NCI-H128 (cell line): ENCODE data around the gene CRELD2.

Experiments
- DNase-seq: peaks from one replicate; lab custom pipeline; 2025; ENCODE audit not compliant: unreplicated experiment; lab: John Stamatoyannopoulos, UW

Gene CRELD2

DNA sequence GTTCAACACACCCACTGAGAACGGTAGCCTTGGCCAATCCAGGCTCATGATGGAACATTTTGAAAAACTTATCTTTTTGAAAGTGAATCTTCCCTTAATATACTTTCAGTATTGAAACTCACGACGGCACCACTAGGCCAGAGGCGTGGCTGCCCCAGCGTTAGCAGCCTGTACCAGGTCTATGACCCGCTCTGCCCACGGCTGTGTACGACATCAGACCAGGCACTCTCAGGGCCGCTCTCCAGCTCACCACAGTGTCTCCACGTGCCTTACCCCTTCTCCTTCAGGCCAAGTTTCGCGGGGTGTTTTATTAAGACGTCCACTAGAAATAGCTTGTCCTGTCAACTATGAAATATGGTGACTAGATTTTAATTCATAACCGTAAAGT is 31.4 kb upstream of the CRELD2 start:
- DNase-seq = no peak

DNA sequence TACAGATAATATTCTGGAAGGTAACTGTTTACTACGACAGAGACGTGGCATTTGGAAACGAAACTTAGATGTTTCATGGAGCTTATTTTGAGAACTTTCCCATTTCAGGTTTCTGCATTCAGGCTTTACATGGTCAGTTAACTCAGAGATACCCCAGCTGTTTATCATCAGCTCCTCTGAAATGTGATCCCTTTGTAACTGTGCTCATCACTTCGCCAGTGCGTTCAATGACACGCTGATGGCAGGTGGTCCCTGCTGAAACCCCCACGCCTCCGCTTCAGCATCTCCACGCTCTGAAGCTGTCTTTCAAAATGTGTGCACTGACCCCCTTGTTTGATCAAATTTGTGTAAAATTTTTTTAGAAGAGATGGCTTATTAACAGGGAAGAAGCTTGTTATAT is 30.7 kb upstream of the CRELD2 start:
- no peak for DNase-seq

DNA sequence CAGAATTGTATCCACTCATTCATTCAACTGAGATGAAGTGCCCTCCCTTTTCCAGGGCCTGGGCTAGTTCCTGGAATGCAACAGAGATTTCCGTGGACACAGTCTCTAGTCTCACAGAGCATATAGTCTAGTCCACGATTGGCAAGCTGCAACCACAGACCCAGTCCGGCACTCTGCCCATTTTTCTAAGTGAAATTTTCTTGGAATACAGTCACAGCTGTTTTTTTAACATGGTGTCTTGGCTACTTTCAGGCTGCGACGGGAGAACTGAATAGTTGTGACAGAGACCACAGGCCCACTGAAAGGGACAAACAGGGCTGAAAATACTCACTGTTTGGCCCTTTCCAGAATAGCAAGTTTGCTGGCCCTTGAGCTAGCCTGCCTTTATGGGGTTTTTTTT is 29.4 kb upstream of the CRELD2 start:
- DNase-seq = no peak

DNA sequence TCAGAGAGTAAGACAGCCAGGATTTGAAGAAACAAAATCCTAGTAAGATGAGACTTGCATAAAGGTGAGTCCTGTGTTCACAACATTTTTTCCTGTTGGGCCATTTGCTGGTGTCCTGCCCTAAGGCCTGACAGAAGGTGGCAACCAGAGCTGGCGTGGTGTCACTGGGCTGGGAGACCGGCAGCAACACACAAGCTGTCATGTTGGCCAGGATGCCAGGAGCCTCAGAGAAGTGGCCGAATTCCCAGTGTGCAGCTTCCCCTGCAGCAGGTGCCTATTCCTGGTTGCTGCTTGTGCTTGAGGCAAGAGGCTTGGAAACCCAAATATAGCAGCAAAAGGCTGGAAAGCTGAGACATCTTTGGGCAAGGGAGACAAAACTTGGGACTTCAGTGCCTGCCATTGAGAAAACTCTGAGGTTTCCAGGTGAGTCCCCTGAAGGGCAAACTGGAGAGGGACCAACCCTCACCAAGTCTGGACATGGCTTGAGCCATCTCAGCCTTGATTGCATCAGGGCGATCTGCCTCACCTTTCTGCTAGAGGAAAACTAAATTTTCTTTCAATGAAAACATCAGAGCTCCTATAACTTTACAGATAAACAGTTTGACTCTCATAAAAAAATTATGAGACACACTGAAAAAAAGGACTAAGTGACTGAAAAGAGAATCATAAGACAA is 26.1 kb upstream of the CRELD2 start:
- DNase-seq = no peak

DNA sequence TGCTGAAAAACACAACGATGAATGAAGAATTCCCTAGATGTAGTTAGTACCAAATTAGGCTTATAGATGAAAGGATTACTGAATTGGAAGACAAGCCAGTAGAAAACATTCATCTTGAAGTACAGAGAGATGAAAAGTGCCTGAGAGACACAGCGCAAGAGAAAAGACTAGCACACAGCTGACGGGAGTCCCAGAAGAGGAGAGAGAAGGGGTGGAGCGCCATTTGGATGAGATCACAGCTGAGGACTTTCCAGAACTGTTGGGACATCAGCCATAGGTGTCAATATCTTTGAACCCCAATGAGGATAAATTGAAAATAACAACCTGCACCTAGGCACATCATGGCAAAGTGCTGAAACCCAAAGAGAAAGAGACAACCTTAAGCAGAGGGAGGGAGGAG is 25.4 kb upstream of the CRELD2 start:
- no peak for DNase-seq

DNA sequence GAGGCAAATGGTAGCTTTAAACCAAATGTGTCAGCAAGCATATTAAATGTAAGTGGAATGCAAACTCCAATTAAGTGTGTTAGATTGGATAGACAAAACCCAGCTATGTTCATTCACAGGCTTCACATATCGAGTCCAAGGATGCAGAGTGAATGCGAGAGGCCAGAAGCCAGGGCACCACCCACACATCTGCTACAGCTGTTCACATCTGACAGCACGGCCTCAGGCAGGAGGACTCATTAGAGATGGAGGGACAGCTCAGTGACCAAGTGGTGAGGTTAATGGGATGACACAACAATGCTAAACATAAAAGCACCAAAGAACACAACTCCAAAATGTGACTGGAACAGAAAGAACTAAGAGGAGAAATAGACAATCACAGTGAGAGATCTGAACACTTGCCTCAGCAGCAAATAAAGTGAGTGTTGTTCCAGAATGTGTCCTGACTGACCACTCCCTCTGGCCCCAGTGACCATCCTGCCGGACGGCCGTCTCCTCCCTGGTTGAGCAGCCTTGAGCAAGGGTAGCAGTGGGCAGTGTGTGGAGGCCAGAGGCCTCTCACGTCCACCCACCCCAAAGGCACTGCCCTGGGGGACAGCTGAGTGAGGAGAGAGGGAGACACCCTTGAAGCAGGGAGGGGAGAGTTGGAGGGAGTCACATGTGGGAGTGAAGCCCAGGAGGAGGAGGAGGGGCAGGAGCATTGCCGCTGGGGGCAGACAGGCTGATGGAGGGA is 23.9 kb upstream of the CRELD2 start:
- no peak for DNase-seq

DNA sequence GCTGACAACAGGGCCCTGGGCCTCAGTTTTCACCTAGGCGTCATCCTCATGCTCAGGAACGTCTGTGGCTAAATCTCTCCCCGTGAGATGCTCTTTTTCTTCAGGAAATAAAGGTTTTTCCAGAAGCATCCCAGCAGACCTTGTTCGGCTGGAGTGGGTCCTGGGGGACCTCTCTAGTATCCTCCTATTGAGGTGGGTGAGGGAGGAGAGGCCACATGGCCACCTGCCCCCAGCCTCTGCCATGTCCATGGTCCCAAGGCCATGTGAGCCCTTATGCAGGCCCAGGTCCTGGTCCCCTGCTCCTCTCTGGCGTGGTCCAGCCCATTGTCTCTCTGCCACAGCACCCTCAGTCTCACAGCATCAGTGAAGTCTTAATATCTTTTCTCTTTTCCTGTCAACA is 22.2 kb upstream of the CRELD2 start:
- no peak for DNase-seq

DNA sequence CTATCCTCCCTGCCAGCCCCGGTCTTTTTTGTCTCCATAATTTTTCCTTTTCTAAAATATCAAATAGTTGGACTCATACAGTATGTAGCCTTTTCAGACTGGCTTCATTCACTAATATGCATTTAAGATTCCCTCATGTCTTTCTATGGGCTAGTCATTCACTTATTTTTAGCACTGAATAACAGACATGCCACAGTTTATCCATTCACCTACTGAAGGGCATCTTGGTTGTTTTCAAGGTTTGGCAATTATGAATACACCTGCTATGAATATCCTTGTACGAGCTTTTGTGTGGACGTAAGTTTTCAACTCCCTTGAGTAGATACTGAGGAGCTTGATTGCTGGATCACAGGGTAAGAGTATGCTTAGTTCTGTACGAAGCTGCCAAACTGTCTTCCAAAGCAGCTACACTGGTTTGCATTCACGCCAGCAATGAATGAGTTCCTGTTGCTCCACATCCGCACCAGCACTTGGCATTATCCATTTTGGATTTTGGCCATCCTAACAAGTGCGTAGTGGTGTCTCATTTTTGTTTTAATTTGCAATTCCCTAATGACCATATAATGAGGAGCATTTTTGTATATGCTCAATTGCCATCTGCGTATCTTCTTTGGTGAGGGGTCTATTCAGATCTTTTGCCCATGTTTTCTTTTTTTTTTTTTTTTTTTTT is 21.3 kb upstream of the CRELD2 start:
- no peak for DNase-seq

DNA sequence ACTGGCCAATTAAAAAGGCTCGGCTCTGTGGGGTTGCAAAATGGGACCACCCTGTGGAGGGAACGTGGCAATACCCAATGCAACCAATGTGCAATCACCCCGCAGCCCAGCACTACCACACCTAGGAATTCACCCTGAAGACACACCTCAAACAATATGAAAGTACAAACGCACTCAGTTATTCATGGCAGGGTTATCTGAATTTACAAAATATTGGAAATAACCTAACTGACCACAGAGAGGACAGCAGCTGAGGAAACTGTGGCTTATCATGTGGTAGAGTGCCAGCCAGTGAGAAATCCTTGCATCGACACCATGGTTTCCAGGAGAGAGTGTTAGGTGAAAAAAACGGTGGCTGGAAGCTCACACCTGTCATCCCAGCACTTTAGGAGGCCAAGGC is 18.9 kb upstream of the CRELD2 start:
- no peak for DNase-seq

DNA sequence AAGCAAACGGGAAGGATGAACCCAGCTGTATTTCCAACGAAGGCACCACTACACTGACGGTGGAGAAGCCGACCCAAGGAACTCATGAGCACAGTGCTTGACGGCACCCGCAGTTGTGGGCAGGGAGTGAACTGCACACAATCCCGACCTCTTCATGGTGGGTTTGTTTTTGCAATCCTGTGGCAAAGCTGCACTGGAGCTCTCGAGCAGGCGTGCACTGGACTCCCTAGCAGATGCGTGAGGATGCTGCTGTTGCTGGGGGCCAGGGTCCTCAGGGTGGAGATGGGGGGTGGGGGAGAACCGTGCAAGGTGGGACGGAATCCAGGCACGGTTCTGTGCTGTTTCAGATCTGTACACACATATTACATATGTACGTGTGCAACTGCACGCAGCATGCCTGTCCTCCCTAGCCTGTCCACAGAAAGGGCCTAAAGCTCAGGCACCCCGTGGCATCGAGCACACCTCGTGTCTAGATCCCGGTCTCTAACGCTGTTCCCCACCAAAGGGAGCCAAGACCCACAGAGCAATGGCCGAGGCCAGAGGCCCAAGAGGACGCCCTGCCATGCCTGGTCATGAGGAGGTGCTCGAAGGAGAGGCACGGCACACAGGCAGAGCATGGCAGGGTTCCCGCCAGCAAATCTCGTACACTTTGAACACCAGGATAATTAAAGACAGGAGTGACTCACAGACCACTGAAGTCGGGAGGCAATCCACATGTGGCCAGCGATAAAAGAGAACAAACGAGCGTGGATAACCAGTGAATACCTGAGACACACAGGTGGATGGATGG is 17.8 kb upstream of the CRELD2 start:
- DNase-seq = no peak

DNA sequence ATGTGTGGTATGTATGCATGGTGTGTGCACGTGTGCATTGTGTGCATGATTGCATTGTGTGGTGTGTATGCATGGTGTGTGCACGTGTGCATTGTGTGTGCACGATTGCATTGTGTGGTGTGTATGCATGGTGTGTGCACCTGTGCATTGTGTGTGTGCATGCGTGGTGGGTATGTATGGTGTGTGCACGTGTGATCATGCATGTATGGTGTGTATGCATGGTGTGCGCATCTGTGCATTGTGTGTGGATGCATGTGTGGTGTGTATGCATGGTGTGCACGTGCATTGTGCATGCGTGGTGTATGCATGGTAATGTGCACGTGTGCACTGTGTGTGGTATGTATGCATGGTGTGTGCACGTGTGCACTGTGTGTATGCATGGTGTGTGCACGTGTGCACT is 17.0 kb upstream of the CRELD2 start:
- no peak for DNase-seq

DNA sequence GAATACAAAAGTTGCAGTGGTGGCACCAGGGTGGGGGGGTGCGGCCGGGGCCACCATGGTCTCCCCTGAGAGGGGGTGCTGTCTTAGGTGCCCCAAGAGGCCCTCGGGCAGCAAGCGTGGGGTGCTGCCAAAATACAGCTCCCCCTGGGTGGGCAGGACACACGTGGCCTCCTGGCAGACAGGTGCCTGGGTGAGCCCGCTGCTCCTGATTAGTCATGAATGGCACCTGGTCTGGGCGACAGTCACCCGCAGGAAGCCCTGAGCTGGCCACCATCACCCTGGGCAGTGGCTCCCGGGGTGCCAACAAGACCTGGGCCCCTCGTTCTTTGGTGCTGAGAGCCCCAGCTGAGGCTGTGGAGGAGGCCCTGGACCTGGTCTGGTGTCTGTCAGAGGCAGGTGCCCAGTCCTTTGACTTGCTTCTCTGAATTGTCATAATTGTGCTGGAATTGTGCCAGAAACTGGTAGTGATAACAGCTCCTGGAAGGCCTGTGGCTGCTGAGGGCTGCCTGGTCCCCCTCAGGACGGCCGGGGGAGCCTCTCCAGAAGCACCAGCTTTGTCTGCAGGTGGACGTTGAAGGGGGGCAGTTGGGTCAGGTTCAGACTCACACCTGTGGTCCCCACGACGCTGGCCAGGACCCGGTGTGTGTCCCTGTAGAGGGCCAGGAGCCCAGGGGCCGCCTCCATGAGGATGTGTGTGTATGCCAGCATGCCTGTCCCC is 15.0 kb upstream of the CRELD2 start:
- no peak for DNase-seq

DNA sequence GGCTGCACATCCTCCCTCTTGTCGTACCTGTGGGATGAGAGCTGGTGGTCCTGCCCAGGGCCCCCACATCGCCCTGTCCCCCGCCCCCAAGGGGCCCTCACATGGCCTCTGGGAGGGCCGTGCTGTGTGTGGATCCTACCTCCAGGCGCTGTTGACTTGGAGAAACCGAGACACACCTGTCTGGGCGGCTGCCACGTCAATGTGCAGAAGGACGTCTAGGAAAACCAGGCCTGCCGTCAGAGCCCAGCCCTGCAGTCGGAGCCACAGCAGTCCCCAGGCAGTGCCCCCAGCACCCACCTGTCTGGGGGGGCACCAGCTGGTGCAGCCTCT is 14.4 kb upstream of the CRELD2 start:
- DNase-seq = no peak

DNA sequence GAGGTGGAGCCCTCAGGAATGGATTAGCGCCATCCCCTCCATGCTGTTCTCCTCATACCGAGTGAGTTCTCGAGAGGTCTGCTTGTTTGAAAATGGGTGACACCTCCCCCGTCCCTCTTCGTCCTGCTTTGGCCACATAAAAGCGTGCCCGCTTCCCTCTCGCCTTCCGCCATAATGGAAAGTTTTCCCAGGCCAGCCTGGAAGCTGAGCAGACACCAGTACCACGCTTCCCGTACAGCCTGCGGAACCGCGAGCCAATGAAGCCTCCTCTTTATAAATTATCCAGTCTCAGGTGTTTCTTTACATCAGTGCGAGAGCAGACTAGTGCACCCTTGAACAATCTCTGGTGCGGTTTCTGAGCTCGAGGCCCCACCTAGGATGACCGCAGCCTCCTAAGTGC is 13.0 kb upstream of the CRELD2 start:
- DNase-seq = no peak

DNA sequence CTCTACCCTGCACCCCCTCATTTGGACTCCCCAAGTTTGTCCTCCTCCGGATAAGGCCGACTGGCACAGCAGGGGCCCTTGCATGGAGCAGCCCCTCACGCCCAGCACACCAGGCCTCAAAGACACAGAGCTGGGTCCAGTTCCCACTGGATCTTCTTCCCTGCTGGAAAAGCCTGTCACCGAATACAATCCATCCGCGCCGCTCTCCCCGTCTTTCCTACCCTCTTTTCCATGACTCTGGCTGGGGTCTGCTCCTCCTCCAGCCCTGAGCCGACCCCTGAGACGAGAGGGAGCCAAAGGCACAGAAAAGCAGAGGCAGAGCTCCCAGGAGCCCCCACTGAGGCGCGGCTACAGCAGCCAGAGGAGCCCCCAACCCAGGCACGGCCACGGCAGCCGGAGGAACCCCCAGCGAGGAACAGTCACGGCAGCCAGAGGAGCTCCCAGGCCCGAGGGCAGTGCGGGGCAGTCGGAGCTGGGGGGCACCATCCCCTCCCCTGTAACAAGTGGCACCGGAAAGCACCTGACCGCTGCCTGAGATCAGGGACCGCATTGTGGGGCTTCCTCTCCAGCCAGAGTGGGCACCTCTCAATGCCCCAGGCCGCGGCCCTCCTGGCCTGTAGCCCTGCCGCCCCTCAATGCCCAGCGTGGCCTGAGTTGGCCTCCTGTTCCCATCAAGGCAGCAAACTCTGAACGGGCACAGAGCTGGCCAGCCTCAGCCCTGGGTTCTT is 12.2 kb upstream of the CRELD2 start:
- no peak for DNase-seq

DNA sequence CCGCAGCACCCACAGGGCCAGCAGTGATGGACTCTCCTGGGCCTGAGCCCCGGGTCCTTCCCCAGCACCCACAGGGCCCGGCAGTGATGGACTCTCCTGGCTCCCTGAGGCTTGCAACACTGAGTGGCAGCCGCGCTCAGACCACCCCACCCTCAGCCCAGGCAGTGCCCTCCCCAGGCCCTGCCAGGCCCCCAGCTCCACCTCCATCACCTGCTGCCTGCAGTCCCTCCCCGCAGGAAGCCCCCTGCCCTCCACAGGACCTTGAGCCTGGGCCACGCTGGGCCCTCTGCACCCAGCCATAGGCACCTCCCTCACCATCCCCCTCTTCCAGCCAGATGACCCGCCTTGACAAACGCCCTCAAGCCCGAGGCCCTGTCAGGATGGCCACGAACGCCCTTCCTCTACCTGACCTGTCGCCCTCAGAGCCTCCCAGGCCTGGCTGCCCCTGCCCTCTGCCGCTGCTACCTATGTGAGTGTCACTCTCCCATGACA is 11.6 kb upstream of the CRELD2 start:
- no peak for DNase-seq

DNA sequence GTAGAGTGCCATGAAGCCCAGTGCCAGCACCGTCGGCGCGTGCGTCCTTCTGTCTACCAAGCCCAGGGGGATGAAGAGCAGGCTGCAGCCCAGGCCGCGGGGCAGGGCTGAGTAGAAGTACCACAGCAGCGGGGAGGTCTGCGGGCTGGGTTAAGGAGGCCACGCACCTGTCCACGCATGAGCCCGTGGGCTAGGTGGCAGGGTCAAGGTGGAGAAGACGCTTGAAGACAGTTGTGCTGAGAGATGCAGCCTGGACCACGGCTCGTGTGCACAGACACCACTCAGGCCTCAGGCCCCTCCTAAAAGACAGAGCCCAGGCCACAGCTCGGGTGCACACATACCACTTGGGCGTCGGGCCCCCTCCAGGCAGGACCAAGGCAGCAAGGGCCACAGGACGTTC is 10.6 kb upstream of the CRELD2 start:
- DNase-seq = no peak

DNA sequence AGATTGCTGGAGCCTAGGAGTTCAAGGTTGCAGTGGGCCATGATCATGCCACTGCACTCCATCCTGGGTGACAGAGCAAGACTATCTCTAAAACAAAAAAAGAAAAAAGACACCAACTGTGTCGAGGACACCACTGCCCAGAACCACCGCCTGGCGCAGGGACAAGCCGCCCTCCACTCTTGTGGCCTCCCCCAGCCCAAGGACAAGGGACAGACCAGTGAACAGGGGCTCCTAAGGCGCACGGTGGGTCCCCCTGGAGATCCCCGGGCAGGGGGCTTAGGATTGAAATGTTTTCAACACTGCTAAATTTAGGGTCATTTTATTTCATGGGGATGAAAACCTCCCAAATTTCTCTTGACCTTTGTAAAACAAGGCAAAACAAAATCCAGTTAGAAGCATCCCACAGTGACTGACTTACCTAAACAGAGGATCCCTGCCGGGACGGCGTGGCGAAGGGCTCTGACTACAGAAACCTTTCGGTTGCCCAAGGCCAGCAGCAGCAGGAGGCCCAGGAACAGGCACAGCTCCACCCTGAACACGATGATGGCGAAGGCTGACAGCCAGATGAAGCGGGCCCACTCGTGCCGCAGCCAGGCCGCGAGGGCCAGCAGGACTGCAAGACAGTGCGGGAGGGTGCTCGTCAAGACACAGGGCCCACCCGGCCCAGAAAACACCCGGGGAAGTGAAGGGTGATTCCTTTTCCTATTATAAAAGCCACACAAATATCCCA is 8.8 kb upstream of the CRELD2 start:
- DNase-seq = no peak

DNA sequence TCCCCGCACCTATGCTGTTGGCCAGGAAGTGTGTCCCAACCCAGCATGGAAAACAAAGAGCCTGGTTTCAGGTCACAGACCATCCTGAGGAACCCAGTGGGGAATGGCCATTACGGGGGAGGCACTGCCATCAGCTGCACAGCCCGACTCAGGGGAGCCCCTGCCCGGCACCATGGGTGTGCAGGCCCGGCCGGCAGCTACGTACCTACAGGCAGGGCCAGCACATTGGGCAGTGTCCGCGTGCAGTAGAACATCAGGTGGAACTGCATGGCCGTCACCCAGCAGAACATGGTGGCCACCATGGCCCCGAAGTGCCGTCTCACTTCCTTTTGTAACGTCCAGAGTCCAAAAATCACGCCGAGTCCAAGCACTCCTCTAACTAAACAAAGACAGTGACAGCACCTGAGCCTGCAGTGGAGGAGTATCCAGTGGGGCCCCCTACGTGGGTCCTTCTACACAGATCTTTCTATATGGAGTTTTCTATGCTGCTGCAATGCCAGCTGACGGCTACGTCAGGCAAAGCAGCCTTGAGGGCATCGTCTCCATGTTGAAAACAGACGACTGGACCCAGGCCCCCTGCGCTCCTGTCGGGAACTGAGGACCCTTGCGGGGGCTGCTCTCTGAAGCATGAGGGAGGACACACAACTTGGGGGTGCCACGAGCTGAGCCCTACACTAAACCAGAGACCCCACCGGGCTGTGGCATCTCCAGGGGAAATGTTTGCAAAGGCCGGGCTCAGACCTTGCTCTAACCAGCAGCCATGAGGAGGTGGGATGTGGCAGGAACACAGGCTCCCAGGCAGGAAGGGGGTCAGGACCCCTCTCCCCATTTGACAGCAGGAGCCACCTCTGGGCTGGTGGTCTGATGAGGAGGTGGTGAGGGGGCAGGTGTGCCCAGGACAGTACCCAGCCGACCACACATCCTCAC is 7.9 kb upstream of the CRELD2 start:
- no peak for DNase-seq
